HEK293 (cell line): ENCODE measurements around the gene IGSF9.
A peak's percentile ranks its signal among the peaks of the same experiment; 100 is the strongest.

ENCODE experiments used
- CTCF ChIA-PET: fragments of 350-600 bp; formaldehyde crosslinking; extraction: SDS; loops from one replicate; lab custom pipeline; 2021; ENCODE audit warnings: antibody characterized with exemption; lab: Yijun Ruan, JAX
- POLR2A ChIA-PET: fragments of 300-600 bp; formaldehyde crosslinking; extraction: SDS; loops from one replicate; lab custom pipeline; 2020; ENCODE audit warnings: antibody characterized with exemption, inconsistent platforms; lab: Yijun Ruan, JAX
- H3K27ac ChIP-seq: fragments of 200-500 bp; sonication (Bioruptor generic); 2 replicates; pipeline ENCODE4 v1.5.1; 2014; ENCODE audit warnings: low read depth, low read length, control low read depth, inconsistent platforms; ENCODE audit errors: extremely low read depth
- H3K36me3 ChIP-seq, 2 experiments: fragments of 200-500 bp in 1 of 2; sonication (Bioruptor generic) in 1 of 2; 1 replicate in 1 of 2; 2 replicates in 1 of 2; pipeline ENCODE4 v1.5.1; 2014 to 2017; ENCODE audit warnings: inconsistent platforms in 2 of 2, low read length in 2 of 2; ENCODE audit not compliant: control insufficient read depth in 2 of 2, insufficient read depth in 1 of 2
- H3K4me1 ChIP-seq: fragments of 200-500 bp; sonication (Bioruptor generic); 2 replicates; pipeline ENCODE4 v1.5.1; 2014; ENCODE audit warnings: mild to moderate bottlenecking, low read length, inconsistent platforms; ENCODE audit not compliant: control insufficient read depth, insufficient read depth
- H3K4me3 ChIP-seq: 2 replicates; pipeline ENCODE4 v1.5.1; 2011; ENCODE audit warnings: low read depth, mild to moderate bottlenecking, control low read depth, low read length, moderate library complexity
- H3K9me3 ChIP-seq: fragments of 200-500 bp; sonication (Bioruptor generic); 2 replicates; pipeline ENCODE4 v1.5.1; 2014; ENCODE audit warnings: low read depth, low read length, inconsistent platforms; ENCODE audit not compliant: control insufficient read depth, insufficient read depth
- KLF1 ChIP-seq: fragments of 450-650 bp; formaldehyde crosslinking; IDR thresholded peaks from 2 replicates; pipeline ENCODE4 v1.5.1; 2016; ENCODE audit warnings: missing biosample characterization, missing genetic modification characterization
- KLF10 ChIP-seq: fragments of 450-650 bp; IDR thresholded peaks from 2 replicates; pipeline ENCODE4 v1.5.1; 2018; ENCODE audit warnings: missing biosample characterization, mild to moderate bottlenecking, missing genetic modification characterization
- PRDM4 ChIP-seq: fragments of 450-650 bp; formaldehyde crosslinking; IDR thresholded peaks from 2 replicates; pipeline ENCODE4 v1.5.1; 2017; ENCODE audit warnings: missing biosample characterization, missing genetic modification characterization
- SCRT2 ChIP-seq: fragments of 450-650 bp; formaldehyde crosslinking; IDR thresholded peaks from 2 replicates; pipeline ENCODE4 v1.5.1; 2016; ENCODE audit warnings: missing biosample characterization, missing genetic modification characterization
- ZBTB48 ChIP-seq: fragments of 450-650 bp; formaldehyde crosslinking; IDR thresholded peaks from 2 replicates; pipeline ENCODE4 v1.5.1; 2016; ENCODE audit warnings: missing biosample characterization, missing genetic modification characterization
- ZBTB6 ChIP-seq: fragments of 450-650 bp; formaldehyde crosslinking; IDR thresholded peaks from 2 replicates; pipeline ENCODE4 v1.5.1; 2017; ENCODE audit warnings: missing biosample characterization, missing genetic modification characterization
- ZNF114 ChIP-seq: fragments of 450-650 bp; formaldehyde crosslinking; IDR thresholded peaks from 2 replicates; pipeline ENCODE4 v1.5.0; 2017; ENCODE audit warnings: missing biosample characterization, missing genetic modification characterization
- ZNF146 ChIP-seq: fragments of 450-650 bp; formaldehyde crosslinking; IDR thresholded peaks from 2 replicates; pipeline ENCODE4 v1.5.1; 2016; ENCODE audit warnings: missing biosample characterization, missing genetic modification characterization
- ZNF23 ChIP-seq: fragments of 450-650 bp; formaldehyde crosslinking; IDR thresholded peaks from 2 replicates; pipeline ENCODE4 v1.5.1; 2016; ENCODE audit warnings: missing biosample characterization, missing genetic modification characterization, borderline replicate concordance
- ZNF24 ChIP-seq: fragments of 450-650 bp; formaldehyde crosslinking; IDR thresholded peaks from 2 replicates; pipeline ENCODE4 v1.5.1; 2016; ENCODE audit warnings: missing biosample characterization, missing genetic modification characterization
- ZNF654 ChIP-seq: fragments of 450-650 bp; formaldehyde crosslinking; IDR thresholded peaks from 2 replicates; pipeline ENCODE4 v1.5.1; 2016; ENCODE audit warnings: low read depth, missing biosample characterization, missing genetic modification characterization
- ZNF664 ChIP-seq: fragments of 450-650 bp; formaldehyde crosslinking; IDR thresholded peaks from 2 replicates; pipeline ENCODE4 v1.5.1; 2016; ENCODE audit warnings: missing biosample characterization, missing genetic modification characterization
- ZNF777 ChIP-seq: fragments of 450-650 bp; formaldehyde crosslinking; IDR thresholded peaks from 2 replicates; pipeline ENCODE4 v1.5.1; 2017; ENCODE audit warnings: missing biosample characterization, missing genetic modification characterization, borderline replicate concordance
- ZNF785 ChIP-seq: fragments of 450-650 bp; formaldehyde crosslinking; IDR thresholded peaks from 2 replicates; pipeline ENCODE4 v1.5.1; 2016; ENCODE audit warnings: missing biosample characterization, missing genetic modification characterization

IGSF9 gene

GRCh38 chr1:159916242-159917051 lies 29.0 kb downstream of the IGSF9 start (continued):
- TF ChIP-seq ZNF114 (tag by site-specific recombination) (no peak), ZNF23 (tag by site-specific recombination) (no peak), ZNF146 (tag by site-specific recombination) (peak; percentile 80), KLF10 (tag by site-specific recombination) (peak; percentile 98), SCRT2 (peak; percentile 91), ZNF777 (tag by site-specific recombination) (no peak), ZNF654 (tag by site-specific recombination) (peak; percentile 17; the same call in 1 of the 2 replicates), PRDM4 (peak; percentile 92)

- peak overlapping the region; percentile 81 for H3K27ac ChIP-seq
- no peak overlapping the region for H3K4me3 ChIP-seq
- H3K4me1 ChIP-seq, result peaks cover 24% of the 10 kb centered on the region
- TF ChIP-seq ZBTB48 (tag by site-specific recombination), result peak; percentile 99
- no peak for TF ChIP-seq ZNF785 (tag by site-specific recombination)
- TF ChIP-seq ZNF664 (tag by site-specific recombination), result peak; percentile 54; the same call in 1 of the 2 replicates
- H3K36me3 ChIP-seq, result peaks cover 6 to 35% of the 10 kb centered on the region in 2 experiments; a peak in 2 of 3 replicates
- H3K9me3 ChIP-seq, result no peaks in the 10 kb centered on the region
- ChIA-PET CTCF (interaction anchor here (0.6 to 3.3 kb wide), 9 partner anchors 8 to 92 kb away, joined by 3 to 8 read pairs (median 5); no protein-coding TSS in a partner anchor), POLR2A (interaction anchor here (0.5 to 2.4 kb wide), 8 partner anchors 14 to 345 kb away, joined by 3 to 10 read pairs (median 4); partner anchors contain the start of gene IGSF9)
Observed at GRCh38 chr1:159915571-159916241, 29.7 kb downstream of the IGSF9 start.

- Histone ChIP-seq H3K36me3 (peaks cover 6 to 22% of the 10 kb centered on the region in 2 experiments; a peak in 2 of 3 replicates), H3K9me3 (no peaks in the 10 kb centered on the region), H3K4me3 (no peak overlapping the region), H3K4me1 (peaks cover 27% of the 10 kb centered on the region), H3K27ac (no peak overlapping the region)
- ChIA-PET CTCF (interaction anchor here (0.6 to 3.3 kb wide), 8 partner anchors 9 to 1929 kb away, joined by 3 to 8 read pairs (median 3); no protein-coding TSS in a partner anchor), POLR2A (interaction anchor here (0.6 to 2.4 kb wide), 5 partner anchors 16 to 51 kb away, joined by 3 to 10 read pairs (median 3); no protein-coding TSS in a partner anchor)
- TF ChIP-seq ZBTB6 (tag by site-specific recombination) (no peak), KLF1 (tag by site-specific recombination) (0 out of 2 replicates have a peak, but pooled peaks have one; percentile 10), ZNF24 (no peak)
- TF ChIP-seq, all 188 proteins: peak for 1
Observed at GRCh38 chr1:159914252-159915018, 31.0 kb downstream of the IGSF9 start.
